ENCODE results near the gene SGTA.

SGTA gene

GRCh38 chr19:2810141-2811091 is 27.3 kb upstream of the SGTA start:
- DNase-seq (ENCODE audit: low read depth, low spot score): no peak

- no peak for DNase-seq (ENCODE audit: low read depth, low spot score)
These were observed 26.5 kb upstream of the SGTA start for GRCh38 chr19:2809387-2810140.

- no peak for DNase-seq (ENCODE audit: low read depth, low spot score)
These were observed 25.3 kb upstream of the SGTA start for GRCh38 chr19:2808129-2808941.

GRCh38 chr19:2807379-2808128 is 24.5 kb upstream of the SGTA start:
- DNase-seq (ENCODE audit: low read depth, low spot score): no peak

- DNase-seq (ENCODE audit: low read depth, low spot score): no peak
These were observed 23.8 kb upstream of the SGTA start for GRCh38 chr19:2806736-2807378.

- no peak for DNase-seq (ENCODE audit: low read depth, low spot score)
These were observed 23.0 kb upstream of the SGTA start for GRCh38 chr19:2805991-2806649.

GRCh38 chr19:2805261-2805900 is 22.3 kb upstream of the SGTA start:
- DNase-seq (ENCODE audit: low read depth, low spot score): no peak

GRCh38 chr19:2804156-2805004 is 21.3 kb upstream of the SGTA start:
- no peak for DNase-seq (ENCODE audit: low read depth, low spot score)

GRCh38 chr19:2803486-2804155 is 20.5 kb upstream of the SGTA start:
- no peak for DNase-seq (ENCODE audit: low read depth, low spot score)

GRCh38 chr19:2802826-2803225 is 19.8 kb upstream of the SGTA start:
- no peak for DNase-seq (ENCODE audit: low read depth, low spot score)

- no peak for DNase-seq (ENCODE audit: low read depth, low spot score)
These were observed 17.4 kb upstream of the SGTA start for GRCh38 chr19:2800506-2800905.

- no peak for DNase-seq (ENCODE audit: low read depth, low spot score)
These were observed 16.4 kb upstream of the SGTA start for GRCh38 chr19:2799273-2800020.

- DNase-seq (ENCODE audit: low read depth, low spot score): no peak
These were observed 15.7 kb upstream of the SGTA start for GRCh38 chr19:2798733-2799132.

GRCh38 chr19:2798158-2798685 is 15.1 kb upstream of the SGTA start:
- DNase-seq (ENCODE audit: low read depth, low spot score): no peak

- DNase-seq (ENCODE audit: low read depth, low spot score): no peak
These were observed 14.2 kb upstream of the SGTA start for GRCh38 chr19:2797280-2797679.

GRCh38 chr19:2796659-2797266 is 13.7 kb upstream of the SGTA start:
- DNase-seq (ENCODE audit: low read depth, low spot score): no peak

All from activated CD4-positive, CD25-positive, alpha-beta regulatory T cell treated with anti-CD3 and anti-CD28 coated beads, Interleukin-2, amount 50 U/mL, for 16 hours (primary cell).